Endothelial cell of umbilical vein (primary cell): ENCODE data around the gene CTTN. TPM values are rescaled to one million over a fixed set of nuclear protein-coding genes. Genes with fewer than 3 reads are reported as not detected.

Experiments used
- BruUV-seq: library from RNA; stranded (reverse); fragments of 400-500 nt; replicated peaks from 2 replicates; lab custom pipeline; 2021; lab: Mats Ljungman, UMichigan
- CTCF ChIA-PET: fragments of 300-600, 350-600 bp; sonication (Branson Sonifier 250); formaldehyde crosslinking; loops from one replicate; lab custom pipeline; 2021; ENCODE audit warnings: antibody characterized with exemption, inconsistent platforms; lab: Charles Lee
- POLR2A ChIA-PET: fragments of 300-600, 350-600 bp; sonication (Branson Sonifier 250); formaldehyde crosslinking; loops from one replicate; lab custom pipeline; 2021; ENCODE audit warnings: antibody characterized with exemption, inconsistent platforms; lab: Charles Lee
- DNase-seq: peaks from one replicate; pipeline ENCODE4 v3.0.0-alpha.2; 2011; ENCODE audit warnings: low read depth, low spot score
- FAIRE-seq: peaks from 2 replicates; lab custom pipeline; 2011; peaks lifted over from hg19 to GRCh38; lab: Jason Lieb, UNC
- H2AFZ ChIP-seq: 2 replicates; pipeline ENCODE4 v1.6.0; 2012; ENCODE audit warnings: low read depth, low read length, control low read depth, inconsistent platforms
- H3K27ac ChIP-seq: 2 replicates; pipeline ENCODE4 v1.5.1; 2011; ENCODE audit warnings: low read depth, mild to moderate bottlenecking, control low read depth, low read length, moderate library complexity; ENCODE audit not compliant: insufficient read depth
- H3K27me3 ChIP-seq, 2 experiments: 2 replicates each; pipeline versions ENCODE4 v1.6.0 to v1.6.1; 2011; ENCODE audit warnings: low read length in 2 of 2, mixed read lengths in 1 of 2; ENCODE audit not compliant: control insufficient read depth in 2 of 2, insufficient read depth in 2 of 2
- H3K36me3 ChIP-seq, 2 experiments: 2 replicates in 1 of 2; 3 replicates in 1 of 2; pipeline ENCODE4 v1.5.1; 2011; ENCODE audit warnings: low read length in 2 of 2, mild to moderate bottlenecking in 1 of 2, moderate library complexity in 1 of 2; ENCODE audit not compliant: control insufficient read depth in 2 of 2, insufficient read depth in 2 of 2; ENCODE audit errors: extremely low read depth in 1 of 2
- H3K4me1 ChIP-seq: 3 replicates; pipeline ENCODE4 v1.5.1; 2011; ENCODE audit warnings: mild to moderate bottlenecking, low read length; ENCODE audit not compliant: control insufficient read depth, insufficient read depth; ENCODE audit errors: extremely low read depth
- H3K4me2 ChIP-seq: 2 replicates; pipeline ENCODE4 v1.6.1; 2011; ENCODE audit warnings: low read length, control low read depth, mixed read lengths; ENCODE audit not compliant: insufficient read depth
- H3K4me3 ChIP-seq, 3 experiments: fragments of 200-600 bp in 1 of 3; sonication (generic), shearing (Covaris generic) in 1 of 3; replicated peaks in 1 of 3; 2 replicates each; pipeline ENCODE4 v1.5.1; 2011 to 2016; ENCODE audit warnings: control low read depth in 3 of 3, low read length in 3 of 3, mild to moderate bottlenecking in 2 of 3, inconsistent platforms in 1 of 3, low read depth in 1 of 3, moderate library complexity in 1 of 3; ENCODE audit not compliant: insufficient read depth in 1 of 3
- H3K79me2 ChIP-seq: 2 replicates; pipeline ENCODE4 v1.6.0; 2012; ENCODE audit warnings: low read length, inconsistent platforms; ENCODE audit not compliant: control insufficient read depth, insufficient read depth
- H3K9ac ChIP-seq: replicated peaks from 2 replicates; pipeline ENCODE3; 2011; ENCODE audit warnings: low read length, control low read depth; ENCODE audit not compliant: insufficient read depth; ENCODE audit errors: extremely low read depth
- H3K9me1 ChIP-seq: replicated peaks from 3 replicates; pipeline ENCODE4 v1.6.0; 2011; ENCODE audit warnings: mild to moderate bottlenecking, low read length; ENCODE audit not compliant: control insufficient read depth, insufficient read depth; ENCODE audit errors: extremely low read depth
- H3K9me3 ChIP-seq: replicated peaks from 2 replicates; pipeline ENCODE4 v1.5.1; 2012; ENCODE audit warnings: low read length, inconsistent platforms; ENCODE audit not compliant: control insufficient read depth, insufficient read depth
- H4K20me1 ChIP-seq: replicated peaks from 2 replicates; pipeline ENCODE3; 2011; ENCODE audit warnings: mild to moderate bottlenecking, low read length; ENCODE audit not compliant: control insufficient read depth, insufficient read depth; ENCODE audit errors: extremely low read depth
- CTCF ChIP-seq, 2 donors: IDR thresholded peaks; 1 replicate in 1 of 2; 2 replicates in 1 of 2; pipeline ENCODE4 v1.5.1; 2011; ENCODE audit warnings: low read length in 2 of 2, mild to moderate bottlenecking in 2 of 2, moderate library complexity in 2 of 2, control low read depth in 1 of 2, inconsistent platforms in 1 of 2, low read depth in 1 of 2; ENCODE audit not compliant: insufficient read depth in 1 of 2; ENCODE audit errors: extremely low read depth in 1 of 2
- EZH2 ChIP-seq: IDR thresholded peaks from 2 replicates; pipeline ENCODE4 v1.6.1; 2012; ENCODE audit warnings: borderline replicate concordance, low read depth, mild to moderate bottlenecking, moderate library complexity, low read length, inconsistent platforms; ENCODE audit not compliant: severe bottlenecking
- FOS ChIP-seq: IDR thresholded peaks from 2 replicates; pipeline ENCODE4 v1.6.1; 2011; ENCODE audit warnings: mild to moderate bottlenecking, low read length, moderate library complexity, borderline replicate concordance; ENCODE audit not compliant: insufficient read depth
- GATA2 ChIP-seq: IDR thresholded peaks from 2 replicates; pipeline ENCODE4 v1.7.0; 2011; ENCODE audit warnings: low read depth, mild to moderate bottlenecking, moderate library complexity, mixed read lengths, low read length; ENCODE audit not compliant: insufficient read length, insufficient read depth
- JUN ChIP-seq: IDR thresholded peaks from 2 replicates; pipeline ENCODE4 v1.6.1; 2011; ENCODE audit warnings: borderline replicate concordance, low read depth; ENCODE audit not compliant: insufficient read length, insufficient read depth
- MAX ChIP-seq: IDR thresholded peaks from 2 replicates; pipeline ENCODE4 v1.6.1; 2011; ENCODE audit not compliant: insufficient read depth, insufficient read length
- MYC ChIP-seq: IDR thresholded peaks from one replicate; pipeline ENCODE4 v1.6.1; 2011; ENCODE audit warnings: mild to moderate bottlenecking, low read depth, low read length
- POLR2A ChIP-seq: IDR thresholded peaks from 2 replicates; pipeline ENCODE4 v1.6.1; 2012; ENCODE audit warnings: low read depth, mild to moderate bottlenecking, control low read depth, low read length
- POLR2AphosphoS5 ChIP-seq: IDR thresholded peaks from 2 replicates; pipeline ENCODE4 v1.6.1; 2012; ENCODE audit warnings: low read depth, mild to moderate bottlenecking, control low read depth, low read length, moderate library complexity; ENCODE audit not compliant: insufficient read depth
- dilution Hi-C: fragments of 300-500 bp; cut with MboI; formaldehyde crosslinking; loops from one replicate; pipeline ENCODE4 v1.15.0; 2019; ENCODE audit warnings: low sequenced_read_pairs; ENCODE audit not compliant: extremely low pct_ligation_motif_present
- intact Hi-C: fragments of 100-400 bp; cut with micrococcal nuclease; formaldehyde crosslinking; loops from one replicate; pipeline ENCODE4 v1.10.0; 2022
- polyA plus RNA-seq, 4 experiments: library from polyadenylated mRNA; depleted of rRNA in 3 of 4; stranded (reverse) in 3 of 4; unstranded in 1 of 4; fragments of >200 nt; gene quantifications; 2 replicates each; pipeline versions ENCODE4 v1.2.1 to v1.2.3, GENCODE V29; 2011 to 2012; ENCODE audit warnings: missing spikeins in 1 of 4
- total RNA-seq: library from RNA; stranded (reverse); gene quantifications from 2 replicates; pipeline ENCODE4 v1.2.3, GENCODE V29; 2021

Gene CTTN
- total and polyA plus RNA-seq, 2 donors (not counting 3 experiments of a cell fraction or from before 2014, with no cell fraction given), result 161 to 330 TPM

GRCh38 chr11:70410276-70411205 is 12.2 kb downstream of the CTTN start:
- Histone ChIP-seq H4K20me1 (no peaks in the 10 kb centered on the region), H3K27me3 (no peaks in the 10 kb centered on the region), H3K4me3 (no peak overlapping the region), H2AFZ (no peak overlapping the region), H3K4me2 (no peak overlapping the region), H3K9me1 (no peaks in the 10 kb centered on the region), H3K9me3 (no peaks in the 10 kb centered on the region), H3K27ac (no peak overlapping the region), H3K79me2 (peaks cover 12% of the 10 kb centered on the region), H3K9ac (no peak overlapping the region), H3K36me3 (peaks cover 56 to 80% of the 10 kb centered on the region in 2 experiments), H3K4me1 (no peaks in the 10 kb centered on the region)
- no peak for TF ChIP-seq MYC
- TF ChIP-seq FOS, result no peak
- TF ChIP-seq EZH2, result no peak
- no peak for TF ChIP-seq POLR2A
- no peak for TF ChIP-seq CTCF (IDR thresholded peaks at IDR 0.05; ENCODE audit: extremely low read depth in 1 of 2, insufficient read depth in 1 of 2, low read depth in 1 of 2, low read length in 2 of 2)
- TF ChIP-seq POLR2AphosphoS5, result no peak
- TF ChIP-seq GATA2, result no peak
- TF ChIP-seq JUN, result no peak
- no peak for TF ChIP-seq MAX
- no TSS peak for BruUV-seq
- FAIRE-seq (no peak), DNase-seq (no peak)
- POLR2A ChIA-PET, result no interaction called here
- CTCF ChIA-PET, result no interaction called here
- dilution Hi-C loops (no loop called here), intact Hi-C loops (no loop called here)
